Measurements from ENCODE around the gene TRAF3. TPM values are rescaled to one million over a fixed set of nuclear protein-coding genes. Genes with fewer than 3 reads are reported as not detected.
"Not testable (repeated sequence)": the region's sequence is repeated elsewhere in the genome, so short reads cannot be mapped to it uniquely, and the experiment has no call there.

Gene TRAF3
- total RNA-seq, 1 experiment from 2014 or later: 37.6 TPM

DNA sequence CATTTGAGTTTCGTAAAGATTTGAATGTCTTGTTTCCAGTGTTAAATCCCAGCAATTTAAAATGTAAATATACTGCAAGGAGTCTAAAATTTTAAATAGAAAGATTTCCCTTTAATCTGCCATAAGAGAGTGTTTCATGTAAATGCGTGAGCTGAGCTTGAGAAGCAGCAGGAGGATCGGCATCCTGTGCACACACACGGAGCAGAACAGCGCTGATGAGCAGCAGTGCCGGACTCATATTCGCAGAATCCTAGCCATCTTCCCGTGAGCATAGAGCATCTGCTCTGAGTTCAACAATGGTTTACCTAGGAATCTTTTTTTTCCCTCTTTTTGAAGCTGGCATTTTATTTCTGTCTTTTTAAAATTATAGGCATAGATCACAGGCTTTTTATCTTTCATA is 115.4 kb downstream of the TRAF3 start:
- Histone ChIP-seq H3K4me1 (ENCODE audit: control insufficient read depth, insufficient read depth, low read length) (no peaks in the 10 kb centered on the region), H3K27me3 (ENCODE audit: control insufficient read depth, insufficient read depth, low read length) (no peaks in the 10 kb centered on the region), H3K4me3 (ENCODE audit: low read depth in 2 of 2, low read length in 2 of 2) (no peak overlapping the region), H3K36me3 (ENCODE audit: control insufficient read depth, insufficient read depth, low read length) (no peaks in the 10 kb centered on the region; the same call in 1 of the 2 replicates), H3K27ac (ENCODE audit: low read length) (no peak overlapping the region), H3K9me3 (ENCODE audit: control insufficient read depth, insufficient read depth, low read depth, low read length) (no peaks in the 10 kb centered on the region)
- intact Hi-C loops (cut with micrococcal nuclease; ENCODE audit: unreplicated experiment) (no loop called here), in situ Hi-C loops (cut with HindIII; ENCODE audit: low pct_unique_long_range_greater_than_20kb, low sequenced_read_pairs) (no loop called here)
- ChIA-PET POLR2A (no interaction called here), CTCF (no interaction called here)
- ATAC-seq (no peak), DNase-seq (ENCODE audit: low read depth, low spot score) (no peak)
- TF ChIP-seq TCF7L2 (IDR thresholded peaks at IDR 0.05; ENCODE audit: low read depth, low read length) (no peak), SIN3A (IDR thresholded peaks at IDR 0.05; ENCODE audit: borderline replicate concordance, insufficient read depth, low read depth, low read length) (no peak), REST (IDR thresholded peaks at IDR 0.05; ENCODE audit: insufficient read depth in 1 of 2, low read depth in 2 of 2, low read length in 1 of 2) (no peak), POLR2AphosphoS5 (IDR thresholded peaks at IDR 0.05; ENCODE audit: low read depth, low read length) (no peak), CTCF (IDR thresholded peaks at IDR 0.05) (no peak)
- BruUV-seq (replicated peaks): no TSS peak

DNA sequence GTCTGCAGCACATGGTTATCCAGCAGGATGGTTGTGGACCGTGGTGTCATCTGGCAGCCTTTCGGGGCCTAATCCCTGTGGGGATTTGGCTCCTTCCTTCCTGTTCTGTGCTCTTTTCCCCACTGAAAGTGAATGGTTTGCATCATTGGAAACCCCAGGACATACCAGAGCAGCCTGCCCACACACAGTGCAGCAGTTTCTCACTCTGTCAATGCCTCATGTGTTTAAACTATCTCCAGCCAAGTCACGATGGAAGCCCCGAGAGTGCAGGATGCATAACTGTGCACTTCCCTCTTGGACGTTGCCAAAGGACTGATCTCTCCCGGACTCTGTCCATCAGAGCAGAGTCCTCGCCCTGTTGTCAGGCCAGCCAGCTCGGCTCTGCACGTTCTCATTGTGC is 116.2 kb downstream of the TRAF3 start:
- no peak overlapping the region for H3K4me3 ChIP-seq (ENCODE audit: low read depth in 2 of 2, low read length in 2 of 2)
- DNase-seq (ENCODE audit: low read depth, low spot score) (no peak), ATAC-seq (no peak)
- no peaks in the 10 kb centered on the region; the same call in 1 of the 2 replicates for H3K36me3 ChIP-seq (ENCODE audit: control insufficient read depth, insufficient read depth, low read length)
- intact Hi-C loops (cut with micrococcal nuclease; ENCODE audit: unreplicated experiment): no loop called here
- H3K4me1 ChIP-seq (ENCODE audit: control insufficient read depth, insufficient read depth, low read length): no peaks in the 10 kb centered on the region
- H3K9me3 ChIP-seq (ENCODE audit: control insufficient read depth, insufficient read depth, low read depth, low read length): no peaks in the 10 kb centered on the region
- no TSS peak for BruUV-seq (replicated peaks)
- no peaks in the 10 kb centered on the region for H3K27me3 ChIP-seq (ENCODE audit: control insufficient read depth, insufficient read depth, low read length)
- CTCF ChIA-PET: no interaction called here
- in situ Hi-C loops (cut with HindIII; ENCODE audit: low pct_unique_long_range_greater_than_20kb, low sequenced_read_pairs): no loop called here
- H3K27ac ChIP-seq (ENCODE audit: low read length): no peak overlapping the region
- POLR2A ChIA-PET: no interaction called here
- TF ChIP-seq POLR2AphosphoS5 (IDR thresholded peaks at IDR 0.05; ENCODE audit: low read depth, low read length) (no peak), CTCF (IDR thresholded peaks at IDR 0.05) (no peak), TCF7L2 (IDR thresholded peaks at IDR 0.05; ENCODE audit: low read depth, low read length) (no peak), SIN3A (IDR thresholded peaks at IDR 0.05; ENCODE audit: borderline replicate concordance, insufficient read depth, low read depth, low read length) (no peak), REST (IDR thresholded peaks at IDR 0.05; ENCODE audit: insufficient read depth in 1 of 2, low read depth in 2 of 2, low read length in 1 of 2) (no peak)

DNA sequence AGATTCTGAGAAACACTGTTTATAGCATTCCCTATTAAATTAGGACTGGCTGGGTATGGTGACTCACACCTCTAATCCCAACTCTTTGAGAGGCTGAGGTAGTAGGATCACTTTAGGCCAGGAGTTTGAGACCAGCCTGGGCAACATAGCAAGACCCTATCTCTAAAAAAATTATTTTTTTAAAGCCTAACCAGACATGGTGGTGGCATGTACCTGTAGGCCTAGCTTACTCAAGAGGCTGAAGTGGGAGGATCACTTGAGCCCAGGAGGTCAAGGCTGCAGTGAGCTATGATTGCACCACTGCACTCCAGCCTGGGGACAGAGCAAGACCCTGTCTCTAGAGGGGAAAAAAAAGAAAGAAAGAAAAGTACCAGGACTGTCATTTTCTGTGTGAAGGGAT is 119.5 kb downstream of the TRAF3 start:
- in situ Hi-C loops (cut with HindIII; ENCODE audit: low pct_unique_long_range_greater_than_20kb, low sequenced_read_pairs); H3K27me3 ChIP-seq (ENCODE audit: control insufficient read depth, insufficient read depth, low read length); BruUV-seq (replicated peaks); H3K4me3 ChIP-seq (ENCODE audit: low read depth in 2 of 2, low read length in 2 of 2); DNase-seq (ENCODE audit: low read depth, low spot score); H3K36me3 ChIP-seq (ENCODE audit: control insufficient read depth, insufficient read depth, low read length); intact Hi-C loops (cut with micrococcal nuclease; ENCODE audit: unreplicated experiment); ATAC-seq; H3K9me3 ChIP-seq (ENCODE audit: control insufficient read depth, insufficient read depth, low read depth, low read length); H3K4me1 ChIP-seq (ENCODE audit: control insufficient read depth, insufficient read depth, low read length); H3K27ac ChIP-seq (ENCODE audit: low read length); POLR2A ChIA-PET; CTCF ChIA-PET: not testable (repeated sequence)

All from Panc1 (cell line).